IMR-90 (cell line): ENCODE measurements around the gene CYP4F3. TPM values are rescaled to one million over a fixed set of nuclear protein-coding genes. Genes with fewer than 3 reads are reported as not detected.

Experiments used
- ATAC-seq: fragments of 200-7000 bp; cut with Tn5 transposase; 2 replicates; pipeline ENCODE4 v1.9.1; 2020; ENCODE audit warnings: low read depth, mild to moderate bottlenecking, moderate library complexity
- BruUV-seq: library from RNA; stranded (reverse); fragments of 400-500 nt; replicated peaks from 2 replicates; lab custom pipeline; 2021; lab: Mats Ljungman, UMichigan
- CTCF ChIA-PET: fragments of 300-600 bp; formaldehyde crosslinking; extraction: SDS; loops from one replicate; lab custom pipeline; 2021; ENCODE audit warnings: antibody characterized with exemption; lab: Yijun Ruan, JAX
- POLR2A ChIA-PET: fragments of 300-600 bp; sonication (Branson Sonifier 250); formaldehyde crosslinking; loops from one replicate; lab custom pipeline; 2022; ENCODE audit warnings: antibody characterized with exemption; ENCODE audit not compliant: unreplicated experiment; lab: Charles Lee
- DNase-seq: peaks from one replicate; pipeline ENCODE4 v3.0.0; 2013
- H2AFZ ChIP-seq: replicated peaks from 2 replicates; pipeline ENCODE3; 2013; ENCODE audit warnings: low read length, mild to moderate bottlenecking; ENCODE audit not compliant: poor library complexity
- H2AK5ac ChIP-seq: 2 replicates; pipeline ENCODE4 v1.6.1; 2013; ENCODE audit warnings: low read depth, low read length, inconsistent platforms
- H2AK9ac ChIP-seq: replicated peaks from 2 replicates; pipeline ENCODE3; 2013; ENCODE audit warnings: mild to moderate bottlenecking, low read depth, low read length, moderate library complexity; ENCODE audit not compliant: poor library complexity
- H2BK120ac ChIP-seq: 2 replicates; pipeline ENCODE4 v1.6.1; 2013; ENCODE audit warnings: low read depth, low read length, inconsistent platforms
- H2BK15ac ChIP-seq: 3 replicates; pipeline ENCODE4 v1.6.1; 2013; ENCODE audit warnings: low read depth, low read length, inconsistent platforms
- H2BK20ac ChIP-seq: 2 replicates; pipeline ENCODE4 v1.6.1; 2013; ENCODE audit warnings: low read depth, mild to moderate bottlenecking, inconsistent platforms, low read length, moderate library complexity
- H2BK5ac ChIP-seq: 2 replicates; pipeline ENCODE4 v1.6.1; 2013; ENCODE audit warnings: mild to moderate bottlenecking, low read depth, low read length, inconsistent platforms; ENCODE audit not compliant: poor library complexity, severe bottlenecking
- H3K14ac ChIP-seq: replicated peaks from 2 replicates; pipeline ENCODE4 v1.6.1; 2013; ENCODE audit warnings: low read depth, low read length, inconsistent platforms
- H3K18ac ChIP-seq: 2 replicates; pipeline ENCODE4 v1.6.1; 2013; ENCODE audit warnings: low read depth, low read length, control low read depth
- H3K23ac ChIP-seq: 2 replicates; pipeline ENCODE4 v1.6.1; 2013; ENCODE audit warnings: low read depth, low read length, inconsistent platforms
- H3K27ac ChIP-seq: 2 replicates; pipeline ENCODE4 v1.5.1; 2013; ENCODE audit warnings: mild to moderate bottlenecking, control low read depth, low read length; ENCODE audit not compliant: insufficient read depth
- H3K27me3 ChIP-seq: 2 replicates; pipeline ENCODE4 v1.6.1; 2013; ENCODE audit warnings: low read length; ENCODE audit not compliant: control insufficient read depth, insufficient read depth
- H3K36me3 ChIP-seq: 2 replicates; pipeline ENCODE4 v1.6.1; 2013; ENCODE audit warnings: low read length, mixed read lengths; ENCODE audit not compliant: control insufficient read depth, insufficient read depth
- H3K4ac ChIP-seq: 2 replicates; pipeline ENCODE4 v1.6.1; 2013; ENCODE audit warnings: low read depth, low read length, inconsistent platforms
- H3K4me1 ChIP-seq: 2 replicates; pipeline ENCODE4 v1.6.1; 2013; ENCODE audit warnings: low read length, mixed read lengths; ENCODE audit not compliant: control insufficient read depth, insufficient read depth
- H3K4me2 ChIP-seq: 2 replicates; pipeline ENCODE4 v1.6.1; 2013; ENCODE audit warnings: low read depth, mild to moderate bottlenecking, control low read depth, low read length, moderate library complexity
- H3K4me3 ChIP-seq: 2 replicates; pipeline ENCODE4 v1.5.1; 2013; ENCODE audit warnings: low read depth, mild to moderate bottlenecking, control low read depth, low read length, moderate library complexity; ENCODE audit not compliant: insufficient read depth
- H3K56ac ChIP-seq: 2 replicates; pipeline ENCODE4 v1.6.1; 2013; ENCODE audit warnings: low read length, inconsistent platforms; ENCODE audit not compliant: insufficient read depth; ENCODE audit errors: extremely low read depth
- H3K79me1 ChIP-seq, 2 experiments: 2 replicates each; pipeline ENCODE4 v1.6.1; 2013; ENCODE audit warnings: low read length in 2 of 2, inconsistent platforms in 1 of 2, low read depth in 1 of 2
- H3K9ac ChIP-seq: 2 replicates; pipeline ENCODE4 v1.6.1; 2013; ENCODE audit warnings: low read depth, low read length, control low read depth
- H3K9me1 ChIP-seq: 2 replicates; pipeline ENCODE4 v1.6.1; 2013; ENCODE audit warnings: low read length, inconsistent platforms; ENCODE audit not compliant: insufficient read depth
- H3K9me3 ChIP-seq: 2 replicates; pipeline ENCODE4 v1.6.1; 2013; ENCODE audit warnings: low read length; ENCODE audit not compliant: control insufficient read depth, insufficient read depth
- H4K20me1 ChIP-seq: 2 replicates; pipeline ENCODE4 v1.6.1; 2013; ENCODE audit warnings: low read length, inconsistent platforms; ENCODE audit not compliant: insufficient read depth
- H4K5ac ChIP-seq: 2 replicates; pipeline ENCODE4 v1.6.1; 2013; ENCODE audit warnings: mild to moderate bottlenecking, low read depth, low read length, control low read depth
- H4K8ac ChIP-seq, 2 experiments: 2 replicates each; pipeline ENCODE4 v1.6.1; 2013; ENCODE audit warnings: low read depth in 2 of 2, low read length in 2 of 2, control low read depth in 1 of 2, inconsistent platforms in 1 of 2
- H4K91ac ChIP-seq: 2 replicates; pipeline ENCODE4 v1.6.1; 2013; ENCODE audit warnings: low read depth, low read length, inconsistent platforms; ENCODE audit not compliant: insufficient read depth
- BHLHE40 ChIP-seq: fragments of 150-350 bp; IDR thresholded peaks from 2 replicates; pipeline ENCODE4 v1.6.1; 2016; ENCODE audit warnings: mild to moderate bottlenecking, low read depth, low read length
- CEBPB ChIP-seq: IDR thresholded peaks from 2 replicates; pipeline ENCODE4 v1.6.1; 2012; ENCODE audit warnings: low read depth, low read length, improper control_type of control experiment
- CHD1 ChIP-seq: IDR thresholded peaks from 2 replicates; pipeline ENCODE4 v1.6.1; 2012; ENCODE audit warnings: low read depth, low read length, improper control_type of control experiment
- FOS ChIP-seq: fragments of 150-350 bp; IDR thresholded peaks from 2 replicates; pipeline ENCODE4 v1.6.1; 2016; ENCODE audit warnings: low read depth, low read length
- MAFK ChIP-seq: IDR thresholded peaks from 2 replicates; pipeline ENCODE4 v1.6.1; 2012; ENCODE audit warnings: low read depth, low read length, improper control_type of control experiment
- MAZ ChIP-seq: IDR thresholded peaks from 2 replicates; pipeline ENCODE4 v1.6.1; 2012; ENCODE audit warnings: low read depth, mild to moderate bottlenecking, low read length, improper control_type of control experiment, moderate library complexity, borderline replicate concordance
- MXI1 ChIP-seq: IDR thresholded peaks from 2 replicates; pipeline ENCODE4 v1.6.1; 2012; ENCODE audit warnings: low read depth, mild to moderate bottlenecking, low read length, moderate library complexity, borderline replicate concordance
- NFE2L2 ChIP-seq: fragments of 150-350 bp; IDR thresholded peaks from 2 replicates; pipeline ENCODE4 v1.6.1; 2016; ENCODE audit warnings: low read depth, mild to moderate bottlenecking, low read length
- POLR2A ChIP-seq: IDR thresholded peaks from 2 replicates; pipeline ENCODE4 v1.6.1; 2012; ENCODE audit warnings: mild to moderate bottlenecking, low read depth, low read length
- RAD21 ChIP-seq: IDR thresholded peaks from 2 replicates; pipeline ENCODE4 v1.6.1; 2012; ENCODE audit warnings: low read length, improper control_type of control experiment
- RCOR1 ChIP-seq: IDR thresholded peaks from 2 replicates; pipeline ENCODE4 v1.6.1; 2012; ENCODE audit warnings: mild to moderate bottlenecking, low read length, improper control_type of control experiment; ENCODE audit not compliant: insufficient replicate concordance
- RFX5 ChIP-seq: IDR thresholded peaks from 2 replicates; pipeline ENCODE4 v1.8.0; 2012; ENCODE audit warnings: low read depth, mild to moderate bottlenecking, low read length, moderate library complexity
- SMC3 ChIP-seq: fragments of 150-350 bp; IDR thresholded peaks from 2 replicates; pipeline ENCODE4 v1.6.1; 2016; ENCODE audit warnings: low read depth, mild to moderate bottlenecking, antibody characterized with exemption, low read length, moderate library complexity
- WGBS, 2 experiments: methylation state at CpG; one replicate each; pipeline versions ENCODE4 v1.1.5 to v1.1.7; 2013; ENCODE audit warnings: missing lambda C conversion rate in 2 of 2; ENCODE audit not compliant: insufficient read length in 1 of 2; ENCODE audit errors: extremely low coverage in 2 of 2; 5-methylcytosine and 5-hydroxymethylcytosine counted together
- dilution Hi-C: fragments of 300-500 bp; cut with HindIII; formaldehyde crosslinking; loops from one replicate; pipeline ENCODE4 v1.14.3; 2018; ENCODE audit warnings: low sequenced_read_pairs; ENCODE audit not compliant: unreplicated experiment
- in situ Hi-C: fragments of 300-500 bp; cut with MboI; formaldehyde crosslinking; loops from 3 replicates; pipeline ENCODE4 v1.14.3; 2019; ENCODE audit warnings: low sequenced_read_pairs, inconsistent platforms, mixed read lengths
- intact Hi-C: fragments of 100-400 bp; cut with micrococcal nuclease; formaldehyde crosslinking; loops from 2 replicates; pipeline ENCODE4 v1.10.0; 2022
- polyA plus RNA-seq, 3 experiments: library from polyadenylated mRNA; depleted of rRNA; stranded (reverse); fragments of >200 nt; gene quantifications; 2 replicates each; pipeline ENCODE4 v1.2.3, GENCODE V29; 2012; ENCODE audit warnings: low replicate concordance in 1 of 3
- total RNA-seq: library from RNA; depleted of rRNA; stranded (reverse); fragments of >200 nt; gene quantifications from 2 replicates; pipeline ENCODE4 v1.2.3, GENCODE V29; 2012
- TF ChIP-seq, protein P1 (sequence below): fragments of 150-350 bp; IDR thresholded peaks from 2 replicates; pipeline ENCODE4 v1.6.1; 2017; ENCODE audit warnings: mild to moderate bottlenecking, antibody characterized with exemption, low read length, low read depth
- TF ChIP-seq, protein P2 (sequence below): fragments of 150-350 bp; IDR thresholded peaks from 2 replicates; pipeline ENCODE4 v1.6.1; 2016; ENCODE audit warnings: low read depth, mild to moderate bottlenecking, low read length, moderate library complexity, borderline replicate concordance
- TF ChIP-seq, protein P3 (sequence below): conservative IDR thresholded peaks from 2 replicates; pipeline ENCODE4 v1.5.1; 2012; ENCODE audit warnings: mild to moderate bottlenecking, low read depth, low read length, improper control_type of control experiment

Gene CYP4F3
- total and polyA plus RNA-seq, 2 of the 4 experiments (the other 2 are of a cell fraction) = not detected

DNA sequence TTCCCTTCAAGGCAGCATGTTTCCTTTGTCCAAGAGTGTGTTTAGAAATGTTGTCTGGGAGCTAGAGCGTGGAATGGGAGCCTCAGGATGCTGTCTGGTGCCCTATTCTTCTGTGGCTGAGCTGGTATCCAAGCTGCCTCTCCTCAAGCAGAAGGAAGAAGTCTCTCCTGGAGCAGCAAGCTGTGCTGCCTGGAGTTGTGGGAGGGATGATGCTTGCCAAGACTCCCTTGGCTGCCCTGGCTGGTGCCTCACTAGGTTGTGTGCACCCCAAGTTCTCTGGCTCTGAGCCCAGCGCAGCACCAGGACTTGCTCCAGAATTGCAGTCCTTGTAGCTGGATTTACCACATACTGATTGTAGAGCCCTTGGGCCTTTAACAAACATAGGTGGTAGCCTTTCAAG, 4.7 kb upstream of the CYP4F3 start:
- Histone ChIP-seq H3K56ac (no peak overlapping the region), H2BK120ac (no peak overlapping the region), H4K8ac (no peak overlapping the region), H3K9me1 (no peaks in the 10 kb centered on the region), H3K14ac (no peak overlapping the region), H3K4me3 (no peak overlapping the region), H2BK20ac (no peak overlapping the region), H3K18ac (no peak overlapping the region), H3K4me2 (no peak overlapping the region), H3K4ac (no peak overlapping the region), H3K9ac (no peak overlapping the region), H2AFZ (no peak overlapping the region), H2AK5ac (no peak overlapping the region), H4K5ac (no peak overlapping the region), H3K4me1 (no peaks in the 10 kb centered on the region), H3K27ac (no peak overlapping the region), H2AK9ac (no peak overlapping the region), H3K27me3 (no peaks in the 10 kb centered on the region), H3K79me1 (no peaks in the 10 kb centered on the region), H2BK5ac (no peak overlapping the region), H3K23ac (no peak overlapping the region), H4K91ac (no peak overlapping the region), H3K36me3 (no peaks in the 10 kb centered on the region), H2BK15ac (no peak overlapping the region), H3K9me3 (peaks cover 11% of the 10 kb centered on the region; the same call in 1 of the 2 replicates), H4K20me1 (no peaks in the 10 kb centered on the region)
- in situ Hi-C loops (loop anchor here (25.0 kb wide), 2 partner anchors 551 to 776 kb away; partner anchors contain the start of genes AP1M1 and FAM32A), intact Hi-C loops (no loop called here), dilution Hi-C loops (no loop called here)
- DNase-seq = no peak
- TF ChIP-seq BHLHE40 = no peak
- TF ChIP-seq RAD21 = no peak
- TF ChIP-seq MAFK = no peak
- no peak for TF ChIP-seq SMC3
- no peak for TF ChIP-seq FOS
- no peak for TF ChIP-seq POLR2A
- TF ChIP-seq, protein P1, sequence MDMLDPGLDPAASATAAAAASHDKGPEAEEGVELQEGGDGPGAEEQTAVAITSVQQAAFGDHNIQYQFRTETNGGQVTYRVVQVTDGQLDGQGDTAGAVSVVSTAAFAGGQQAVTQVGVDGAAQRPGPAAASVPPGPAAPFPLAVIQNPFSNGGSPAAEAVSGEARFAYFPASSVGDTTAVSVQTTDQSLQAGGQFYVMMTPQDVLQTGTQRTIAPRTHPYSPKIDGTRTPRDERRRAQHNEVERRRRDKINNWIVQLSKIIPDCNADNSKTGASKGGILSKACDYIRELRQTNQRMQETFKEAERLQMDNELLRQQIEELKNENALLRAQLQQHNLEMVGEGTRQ = no peak
- TF ChIP-seq, protein P2, sequence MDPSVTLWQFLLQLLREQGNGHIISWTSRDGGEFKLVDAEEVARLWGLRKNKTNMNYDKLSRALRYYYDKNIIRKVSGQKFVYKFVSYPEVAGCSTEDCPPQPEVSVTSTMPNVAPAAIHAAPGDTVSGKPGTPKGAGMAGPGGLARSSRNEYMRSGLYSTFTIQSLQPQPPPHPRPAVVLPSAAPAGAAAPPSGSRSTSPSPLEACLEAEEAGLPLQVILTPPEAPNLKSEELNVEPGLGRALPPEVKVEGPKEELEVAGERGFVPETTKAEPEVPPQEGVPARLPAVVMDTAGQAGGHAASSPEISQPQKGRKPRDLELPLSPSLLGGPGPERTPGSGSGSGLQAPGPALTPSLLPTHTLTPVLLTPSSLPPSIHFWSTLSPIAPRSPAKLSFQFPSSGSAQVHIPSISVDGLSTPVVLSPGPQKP = no peak
- TF ChIP-seq MAZ = no peak
- TF ChIP-seq RCOR1 = no peak
- TF ChIP-seq RFX5 = no peak
- TF ChIP-seq CEBPB = no peak
- no peak for TF ChIP-seq NFE2L2
- TF ChIP-seq CHD1 = no peak
- no peak for TF ChIP-seq MXI1
- TF ChIP-seq, protein P3, sequence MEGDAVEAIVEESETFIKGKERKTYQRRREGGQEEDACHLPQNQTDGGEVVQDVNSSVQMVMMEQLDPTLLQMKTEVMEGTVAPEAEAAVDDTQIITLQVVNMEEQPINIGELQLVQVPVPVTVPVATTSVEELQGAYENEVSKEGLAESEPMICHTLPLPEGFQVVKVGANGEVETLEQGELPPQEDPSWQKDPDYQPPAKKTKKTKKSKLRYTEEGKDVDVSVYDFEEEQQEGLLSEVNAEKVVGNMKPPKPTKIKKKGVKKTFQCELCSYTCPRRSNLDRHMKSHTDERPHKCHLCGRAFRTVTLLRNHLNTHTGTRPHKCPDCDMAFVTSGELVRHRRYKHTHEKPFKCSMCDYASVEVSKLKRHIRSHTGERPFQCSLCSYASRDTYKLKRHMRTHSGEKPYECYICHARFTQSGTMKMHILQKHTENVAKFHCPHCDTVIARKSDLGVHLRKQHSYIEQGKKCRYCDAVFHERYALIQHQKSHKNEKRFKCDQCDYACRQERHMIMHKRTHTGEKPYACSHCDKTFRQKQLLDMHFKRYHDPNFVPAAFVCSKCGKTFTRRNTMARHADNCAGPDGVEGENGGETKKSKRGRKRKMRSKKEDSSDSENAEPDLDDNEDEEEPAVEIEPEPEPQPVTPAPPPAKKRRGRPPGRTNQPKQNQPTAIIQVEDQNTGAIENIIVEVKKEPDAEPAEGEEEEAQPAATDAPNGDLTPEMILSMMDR = no peak
- ChIA-PET POLR2A (no interaction called here), CTCF (no interaction called here)
- 71% methylated on average over 1 of the region's 2 CpGs; no CpG with 5 or more reads in 1 of the 2 experiments for WGBS, 2 experiments
- no TSS peak for BruUV-seq
- no peak for ATAC-seq
